Activated T-helper 1 cell treated with anti-CD3 and anti-CD28 coated beads, Interleukin-2, amount 50 U/mL, for 16 hours (primary cell): Measurements from ENCODE around the gene CNTNAP2.

Experiments
- DNase-seq, 2 donors: peaks; one replicate each; pipeline ENCODE4 v3.0.0-alpha.2; 2020; ENCODE audit warnings: low read depth in 1 of 2, low spot score in 1 of 2

Gene CNTNAP2

DNA sequence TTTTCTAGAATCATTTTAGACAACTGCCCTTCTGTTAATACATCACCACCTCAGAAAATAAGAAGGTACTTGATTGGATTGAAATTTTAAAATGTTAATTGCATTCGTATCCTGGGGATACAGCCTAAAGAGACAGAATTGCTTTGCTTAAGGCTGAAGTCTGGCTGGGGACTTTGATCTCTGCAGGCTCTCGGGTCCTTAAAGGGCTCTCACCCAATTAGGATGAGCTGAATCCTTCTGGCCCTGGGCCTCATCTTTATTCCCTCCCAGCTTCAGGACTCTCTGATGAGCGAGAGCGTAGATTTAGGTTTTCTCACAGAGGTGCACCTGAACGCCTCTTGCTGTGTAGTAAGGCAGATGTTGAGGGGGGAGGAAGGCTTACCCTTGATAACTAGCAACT is 1998.7 kb downstream of the CNTNAP2 start:
- DNase-seq = no peak

DNA sequence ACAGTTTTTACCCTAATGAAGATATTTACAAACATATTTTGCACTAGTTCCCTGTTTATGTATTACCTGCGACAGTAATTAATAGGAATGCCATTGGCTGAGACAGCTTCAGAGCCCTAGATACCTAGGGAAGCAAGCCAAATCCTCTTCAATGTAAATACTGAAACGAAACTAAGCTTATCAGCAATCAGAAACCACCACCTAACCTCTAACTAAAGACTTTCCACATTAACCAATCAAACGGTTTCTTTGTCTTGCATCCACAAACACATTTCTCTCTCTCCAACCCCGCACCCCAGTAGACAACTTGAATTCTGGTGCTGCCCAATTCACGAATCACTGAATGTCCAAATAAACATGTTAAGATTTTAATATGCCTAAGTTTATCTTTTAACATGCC is 1999.6 kb downstream of the CNTNAP2 start:
- DNase-seq = no peak

GRCh38 chr7:148116829-148117403 is 2000.3 kb downstream of the CNTNAP2 start:
- DNase-seq = no peak

DNA sequence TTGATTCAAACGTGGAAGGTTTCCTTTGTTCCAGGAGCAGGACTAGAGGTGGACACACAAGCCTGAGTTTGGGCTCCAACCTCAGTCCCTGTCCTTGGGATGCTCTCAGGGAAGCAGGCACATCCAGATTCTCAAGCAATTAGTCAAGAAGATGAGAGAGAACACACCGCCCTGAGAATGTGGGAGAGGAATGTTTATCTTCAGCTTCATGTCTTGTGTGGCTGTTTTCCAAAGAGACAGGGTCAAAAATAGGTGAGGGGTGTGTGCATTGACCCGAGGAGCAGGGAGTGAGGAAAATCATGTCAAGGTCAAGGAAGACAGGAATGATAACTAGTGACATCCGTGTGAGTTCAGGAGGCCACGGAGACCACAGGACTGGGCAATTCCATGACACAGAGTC is 2001.8 kb downstream of the CNTNAP2 start:
- DNase-seq = no peak

GRCh38 chr7:148121401-148121800 is 2004.8 kb downstream of the CNTNAP2 start:
- DNase-seq = no peak

- DNase-seq = no peak
Observed at GRCh38 chr7:148121847-148122246, 2005.2 kb downstream of the CNTNAP2 start.

GRCh38 chr7:148124477-148124876 is 2007.9 kb downstream of the CNTNAP2 start:
- DNase-seq = no peak

- no peak for DNase-seq
Observed at GRCh38 chr7:148127374-148127773, 2010.8 kb downstream of the CNTNAP2 start.

DNA sequence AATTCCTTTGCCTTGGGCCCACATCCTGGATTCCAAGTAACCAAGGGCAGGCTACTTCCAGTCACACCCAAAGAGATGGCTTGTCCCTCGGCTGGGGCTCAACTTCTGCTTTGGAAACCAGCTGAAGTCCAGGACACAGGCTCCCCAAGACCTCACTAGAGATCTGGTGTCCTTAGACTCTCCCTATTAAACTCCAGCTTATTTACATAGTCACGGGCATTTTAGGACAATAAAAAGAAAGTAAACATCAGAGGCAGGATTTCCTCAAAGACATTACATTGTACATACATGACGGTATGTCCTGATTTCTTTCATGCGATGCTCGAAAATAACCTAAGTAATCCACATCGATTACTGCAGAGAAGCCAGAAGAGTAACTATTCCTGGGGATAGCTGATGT is 2012.4 kb downstream of the CNTNAP2 start:
- no peak for DNase-seq

DNA sequence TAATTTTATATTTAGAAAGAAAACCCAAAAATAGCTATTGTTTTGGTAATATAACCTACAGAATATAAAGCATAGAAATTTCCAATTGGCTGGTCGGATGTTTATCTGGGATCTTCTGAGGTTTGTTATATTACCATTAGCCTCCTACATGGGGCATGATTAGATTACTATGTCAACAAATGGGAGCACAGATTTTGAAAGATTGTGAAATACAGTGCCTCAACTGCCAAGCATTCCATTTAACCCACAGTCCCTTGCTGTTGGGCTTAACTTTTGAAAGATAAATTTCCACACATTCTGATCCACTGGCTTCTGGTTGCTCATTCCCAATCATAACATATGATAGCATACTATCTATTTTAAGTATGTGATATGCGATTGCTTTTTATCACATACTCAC is 2018.5 kb downstream of the CNTNAP2 start:
- DNase-seq = no peak

DNA sequence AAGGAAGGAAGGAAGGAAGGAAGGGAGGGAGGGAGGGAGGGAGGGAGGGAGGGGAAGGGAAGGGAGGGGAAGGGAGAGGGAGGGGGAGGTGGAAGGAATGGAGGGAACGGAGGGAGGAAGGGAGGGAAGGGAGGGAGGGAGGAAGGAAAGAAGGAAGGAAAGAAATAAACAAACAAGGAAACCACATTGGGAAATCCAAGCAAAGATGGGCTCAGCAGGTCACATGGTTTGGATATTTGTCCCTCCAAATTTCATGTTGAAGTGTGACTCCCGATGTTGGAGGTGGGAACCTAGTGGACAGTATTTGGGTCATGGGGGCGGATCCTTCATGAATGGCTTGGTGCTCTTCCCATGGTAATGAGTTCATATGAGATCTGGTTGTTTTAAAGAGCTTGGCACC is 2019.4 kb downstream of the CNTNAP2 start:
- no peak for DNase-seq

DNA sequence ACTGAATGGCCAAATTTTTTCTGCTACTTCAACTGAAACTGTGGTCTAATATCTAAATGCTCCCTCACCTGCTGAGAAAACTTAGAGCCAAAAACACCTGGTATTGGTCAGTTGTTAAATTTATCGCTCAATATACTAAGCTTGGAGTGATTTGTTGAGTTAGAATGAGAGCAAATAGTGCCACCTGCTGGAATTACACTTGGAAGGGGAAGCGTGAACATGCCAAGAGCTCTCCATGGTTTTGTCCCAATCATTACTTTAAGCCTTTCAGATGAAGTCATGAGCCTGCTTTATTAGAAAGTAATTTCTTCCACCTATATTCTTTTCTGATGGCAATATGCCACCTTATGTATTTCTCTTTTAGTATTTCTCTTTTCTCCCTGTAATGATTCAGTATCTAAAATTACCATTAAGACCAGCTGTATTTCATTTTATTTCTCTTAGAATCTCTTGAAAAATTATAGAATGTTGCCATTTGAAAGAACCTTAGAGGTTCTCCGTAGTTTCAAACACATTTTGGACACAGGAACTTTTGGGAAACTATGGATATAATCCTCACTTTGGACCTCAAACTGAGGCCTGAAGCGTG is 2026.2 kb downstream of the CNTNAP2 start:
- no peak for DNase-seq

DNA sequence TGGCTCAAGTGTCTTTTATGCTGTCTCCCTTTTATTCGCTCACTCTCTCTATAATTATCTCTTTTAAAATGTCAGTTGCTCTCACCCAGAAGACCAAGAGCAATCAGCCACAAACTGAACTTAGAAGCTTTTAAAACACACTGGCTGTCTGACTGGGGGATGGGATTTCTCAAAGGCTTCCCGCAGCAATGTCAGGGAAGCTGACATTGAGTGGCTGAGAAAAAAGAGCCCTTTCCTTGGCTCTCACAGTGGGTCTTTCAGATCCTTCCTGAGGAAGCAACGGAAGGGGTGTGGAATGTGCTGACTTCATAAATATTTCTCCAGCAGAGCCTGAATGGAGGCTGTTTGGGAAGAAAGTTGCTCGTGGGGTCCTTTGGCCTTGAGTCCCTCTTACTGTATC is 2028.2 kb downstream of the CNTNAP2 start:
- DNase-seq = no peak

GRCh38 chr7:148146346-148146745 is 2029.7 kb downstream of the CNTNAP2 start:
- no peak for DNase-seq

DNA sequence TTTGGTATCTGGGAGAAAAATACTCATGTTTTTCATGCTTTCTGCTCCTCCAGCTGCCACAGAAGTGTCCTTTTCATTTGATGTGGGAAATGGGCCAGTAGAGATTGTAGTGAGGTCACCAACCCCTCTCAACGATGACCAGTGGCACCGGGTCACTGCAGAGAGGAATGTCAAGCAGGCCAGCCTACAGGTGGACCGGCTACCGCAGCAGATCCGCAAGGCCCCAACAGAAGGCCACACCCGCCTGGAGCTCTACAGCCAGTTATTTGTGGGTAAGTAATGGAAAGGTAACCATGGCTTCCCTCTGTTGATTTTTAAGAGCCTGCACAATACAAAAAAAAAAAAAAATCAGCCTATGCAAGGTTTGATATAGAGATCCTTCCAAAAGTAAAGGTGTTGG is 2030.8 kb downstream of the CNTNAP2 start:
- no peak for DNase-seq

GRCh38 chr7:148148456-148148855 is 2031.9 kb downstream of the CNTNAP2 start:
- no peak for DNase-seq

DNA sequence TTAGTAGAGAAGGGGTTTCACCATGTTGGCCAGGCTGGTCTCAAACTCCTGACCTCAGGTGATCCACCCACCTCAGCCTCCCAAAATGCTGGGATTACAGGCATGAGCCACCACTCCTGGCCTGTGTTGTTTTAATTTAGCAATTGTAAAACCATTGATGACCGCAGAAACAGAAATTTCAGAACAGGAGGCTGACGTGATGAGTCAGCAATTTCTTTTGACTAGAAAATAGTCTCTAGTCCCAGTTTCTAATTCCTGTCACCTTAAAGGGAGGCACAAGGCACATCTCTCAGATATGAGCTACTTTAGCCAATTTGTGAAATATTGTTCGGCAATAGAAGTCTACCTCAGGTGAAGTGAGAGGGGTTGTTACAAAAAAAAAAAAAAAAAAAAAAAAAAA is 2033.1 kb downstream of the CNTNAP2 start:
- DNase-seq = no peak

GRCh38 chr7:148151778-148152177 is 2035.2 kb downstream of the CNTNAP2 start:
- DNase-seq = no peak

- no peak for DNase-seq
Observed at GRCh38 chr7:148153616-148154284, 2037.1 kb downstream of the CNTNAP2 start.

- DNase-seq = no peak
Observed at GRCh38 chr7:148155000-148155399, 2038.4 kb downstream of the CNTNAP2 start.

- DNase-seq = no peak
Observed at GRCh38 chr7:148155826-148156225, 2039.2 kb downstream of the CNTNAP2 start.

DNA sequence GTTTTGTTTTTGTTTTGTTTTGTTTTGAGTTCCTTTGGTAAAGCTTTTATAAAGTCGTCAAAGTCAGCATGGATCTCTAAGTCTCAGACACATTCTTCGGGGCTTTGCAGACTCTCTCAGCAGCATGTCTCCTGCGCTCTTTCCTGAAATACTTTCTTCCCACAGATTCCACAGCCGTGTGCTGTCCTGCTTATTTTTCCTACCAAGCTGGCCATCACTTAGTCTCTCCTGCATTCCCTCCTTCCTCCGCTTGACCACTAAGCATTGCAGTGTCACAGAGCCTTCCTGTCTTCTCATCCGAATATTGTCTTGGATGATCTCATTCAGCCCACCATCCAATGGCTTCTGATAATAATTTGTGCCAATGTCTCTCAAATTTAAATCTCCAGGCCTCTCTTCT is 2039.6 kb downstream of the CNTNAP2 start:
- no peak for DNase-seq

GRCh38 chr7:148159331-148159730 is 2042.7 kb downstream of the CNTNAP2 start:
- DNase-seq = no peak
